H1 (cell line): ENCODE measurements around the gene SLC35E3. TPM values are rescaled to one million over a fixed set of nuclear protein-coding genes. Genes with fewer than 3 reads are reported as not detected.

Source experiments
- CHD1 ChIP-seq: IDR thresholded peaks from 2 replicates; pipeline ENCODE4 v1.6.1; 2012; ENCODE audit warnings: low read depth, low read length, improper control_type of control experiment
- polyA plus RNA-seq, 7 experiments: library from polyadenylated mRNA; depleted of rRNA in 3 of 7; stranded (reverse) in 5 of 7; unstranded in 2 of 7; fragments of >200 nt in 5 of 7; fragments of 200-250 nt in 2 of 7; gene quantifications; 1 replicate in 5 of 7; 2 replicates in 1 of 7; 4 replicates in 1 of 7; pipeline versions ENCODE4 v1.2.1 to v1.2.3, GENCODE V29; 2011 to 2013; ENCODE audit warnings: missing spikeins in 2 of 7, mixed read lengths in 2 of 7
- total RNA-seq: library from RNA; stranded (reverse); fragmentation: NEBNext Ultra II Directional; extraction: Animal tissue kit (Norgen Biotek cat#: 25700); gene quantifications from 2 replicates; pipeline ENCODE4 v1.2.1, GENCODE V29; 2021
- TF ChIP-seq, protein P1 (sequence below), 3 experiments: IDR thresholded peaks; 1 replicate in 2 of 3; 2 replicates in 1 of 3; pipeline versions ENCODE4 v1.5.1 to v1.6.1; 2011; ENCODE audit warnings: low read length in 3 of 3, mild to moderate bottlenecking in 3 of 3, inconsistent platforms in 2 of 3, low read depth in 1 of 3, moderate library complexity in 1 of 3; ENCODE audit not compliant: insufficient read depth in 1 of 3; ENCODE audit errors: control extremely low read depth in 1 of 3

SLC35E3 gene
- total and polyA plus RNA-seq, 2 of the 8 experiments (the other 6 are each of a cell fraction or from before 2014, with no cell fraction given): 10.0 to 10.9 TPM

DNA sequence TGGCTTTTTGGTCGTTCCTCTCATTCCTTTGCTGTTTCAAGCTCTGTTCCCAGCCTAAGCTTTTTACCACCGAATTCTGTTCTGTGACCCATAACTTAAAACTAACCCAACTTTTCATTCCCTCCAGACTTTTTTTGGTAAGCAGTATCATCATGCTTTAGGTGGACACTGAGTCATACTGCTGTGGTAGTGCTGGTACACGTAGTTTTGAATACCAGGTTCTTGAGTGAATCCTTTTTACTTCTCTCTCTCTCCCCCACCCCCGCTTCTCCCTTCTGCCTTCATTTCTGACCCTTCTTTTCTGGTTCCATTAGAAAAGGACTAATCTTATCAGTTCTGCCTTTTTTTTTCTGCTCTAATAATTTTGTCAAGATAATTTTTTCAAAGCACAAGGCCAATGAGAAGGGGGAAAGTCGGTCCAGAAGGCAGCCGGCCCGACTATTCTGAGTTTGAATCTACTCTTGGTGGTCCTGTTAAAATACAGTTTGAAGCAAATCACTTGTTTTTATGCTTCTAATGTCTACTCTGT is 59.7 kb downstream of the SLC35E3 start (continued):
- TF ChIP-seq, protein P1, sequence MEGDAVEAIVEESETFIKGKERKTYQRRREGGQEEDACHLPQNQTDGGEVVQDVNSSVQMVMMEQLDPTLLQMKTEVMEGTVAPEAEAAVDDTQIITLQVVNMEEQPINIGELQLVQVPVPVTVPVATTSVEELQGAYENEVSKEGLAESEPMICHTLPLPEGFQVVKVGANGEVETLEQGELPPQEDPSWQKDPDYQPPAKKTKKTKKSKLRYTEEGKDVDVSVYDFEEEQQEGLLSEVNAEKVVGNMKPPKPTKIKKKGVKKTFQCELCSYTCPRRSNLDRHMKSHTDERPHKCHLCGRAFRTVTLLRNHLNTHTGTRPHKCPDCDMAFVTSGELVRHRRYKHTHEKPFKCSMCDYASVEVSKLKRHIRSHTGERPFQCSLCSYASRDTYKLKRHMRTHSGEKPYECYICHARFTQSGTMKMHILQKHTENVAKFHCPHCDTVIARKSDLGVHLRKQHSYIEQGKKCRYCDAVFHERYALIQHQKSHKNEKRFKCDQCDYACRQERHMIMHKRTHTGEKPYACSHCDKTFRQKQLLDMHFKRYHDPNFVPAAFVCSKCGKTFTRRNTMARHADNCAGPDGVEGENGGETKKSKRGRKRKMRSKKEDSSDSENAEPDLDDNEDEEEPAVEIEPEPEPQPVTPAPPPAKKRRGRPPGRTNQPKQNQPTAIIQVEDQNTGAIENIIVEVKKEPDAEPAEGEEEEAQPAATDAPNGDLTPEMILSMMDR (IDR thresholded peaks at IDR 0.05; ENCODE audit: control extremely low read depth in 1 of 3, insufficient read depth in 1 of 3, low read depth in 1 of 3, low read length in 3 of 3): no peak
- TF ChIP-seq CHD1: no peak
- TF ChIP-seq, all 59 proteins: peak for 0
